CD4-positive, alpha-beta T cell treated with Interferon gamma for 1 hour (primary cell): ENCODE data around the gene NBPF1.
"Not testable (repeated sequence)": the region's sequence is repeated elsewhere in the genome, so short reads cannot be mapped to it uniquely, and the experiment has no call there.

Experiments
- DNase-seq: peaks from one replicate; pipeline ENCODE4 v3.0.0-alpha.2; 2020

The NBPF1 gene

GRCh38 chr1:16621681-16622315 lies 8.4 kb upstream of the NBPF1 start:
- not testable (repeated sequence) for DNase-seq

- DNase-seq, result no peak
Observed at GRCh38 chr1:16621300-16621658, 7.9 kb upstream of the NBPF1 start.

- not testable (repeated sequence) for DNase-seq
Observed at GRCh38 chr1:16619803-16620501, 6.6 kb upstream of the NBPF1 start.

GRCh38 chr1:16618719-16619118 lies 5.4 kb upstream of the NBPF1 start:
- DNase-seq, result no peak

GRCh38 chr1:16617778-16618580 lies 4.6 kb upstream of the NBPF1 start:
- DNase-seq, result no peak

GRCh38 chr1:16617114-16617631 lies 3.8 kb upstream of the NBPF1 start:
- DNase-seq, result no peak

- no peak for DNase-seq
Observed at GRCh38 chr1:16615253-16616252, 2.2 kb upstream of the NBPF1 start.

GRCh38 chr1:16614361-16615252 lies 1.2 kb upstream of the NBPF1 start:
- no peak for DNase-seq

- DNase-seq, result no peak
Observed at GRCh38 chr1:16612332-16613172, 812 bp downstream of the NBPF1 start.

- not testable (repeated sequence) for DNase-seq
Observed at GRCh38 chr1:16611981-16612331, 1.4 kb downstream of the NBPF1 start.

- DNase-seq, result not testable (repeated sequence)
Observed at GRCh38 chr1:16611164-16611563, 2.2 kb downstream of the NBPF1 start.

- DNase-seq, result not testable (repeated sequence)
Observed at GRCh38 chr1:16610553-16610952, 2.8 kb downstream of the NBPF1 start.

GRCh38 chr1:16609761-16610160 lies 3.6 kb downstream of the NBPF1 start:
- not testable (repeated sequence) for DNase-seq

- DNase-seq, result no peak
Observed at GRCh38 chr1:16608838-16609560, 4.4 kb downstream of the NBPF1 start.

- DNase-seq, result not testable (repeated sequence)
Observed at GRCh38 chr1:16607853-16608815, 5.2 kb downstream of the NBPF1 start.

- DNase-seq, result no peak
Observed at GRCh38 chr1:16607433-16607851, 5.9 kb downstream of the NBPF1 start.

- DNase-seq, result not testable (repeated sequence)
Observed at GRCh38 chr1:16606666-16607432, 6.5 kb downstream of the NBPF1 start.
